Neural progenitor cell (in vitro differentiated cells): ENCODE results near the gene ARHGAP26. TPM values are rescaled to one million over a fixed set of nuclear protein-coding genes. Genes with fewer than 3 reads are reported as not detected.

Source experiments
- DNase-seq: peaks from one replicate; pipeline ENCODE4 v3.0.0-alpha.2; 2016; ENCODE audit warnings: low spot score
- H2AFZ ChIP-seq: fragments of 200-600 bp; sonication (generic); replicated peaks from 2 replicates; pipeline ENCODE4 v1.6.1; 2016; ENCODE audit warnings: antibody characterized with exemption
- H3F3A ChIP-seq: fragments of 200-600 bp; sonication (generic); 2 replicates; pipeline ENCODE4 v1.6.1; 2016; ENCODE audit warnings: antibody characterized with exemption, low read depth
- H3K27ac ChIP-seq: fragments of 200-600 bp; sonication (generic); 2 replicates; pipeline ENCODE4 v1.5.1; 2016; ENCODE audit warnings: mild to moderate bottlenecking
- H3K27me3 ChIP-seq: fragments of 200-600 bp; sonication (generic); 2 replicates; pipeline ENCODE4 v1.6.1; 2016; ENCODE audit warnings: mild to moderate bottlenecking, moderate library complexity
- H3K36me3 ChIP-seq: fragments of 200-600 bp; sonication (generic); 2 replicates; pipeline ENCODE4 v1.5.1; 2016
- H3K4me1 ChIP-seq: fragments of 200-600 bp; sonication (generic); 2 replicates; pipeline ENCODE4 v1.6.1; 2016; ENCODE audit warnings: mixed run types
- H3K4me2 ChIP-seq: fragments of 200-600 bp; sonication (generic); 2 replicates; pipeline ENCODE4 v1.6.1; 2016
- H3K4me3 ChIP-seq: fragments of 200-600 bp; sonication (generic); 2 replicates; pipeline ENCODE4 v1.5.1; 2016
- H3K79me2 ChIP-seq: fragments of 200-600 bp; sonication (generic); 2 replicates; pipeline ENCODE4 v1.6.1; 2016; ENCODE audit warnings: low read depth
- H3K9ac ChIP-seq: fragments of 200-600 bp; sonication (generic); 2 replicates; pipeline ENCODE4 v1.6.1; 2016
- H3K9me3 ChIP-seq: fragments of 200-600 bp; sonication (generic); 2 replicates; pipeline ENCODE4 v1.5.1; 2016; ENCODE audit warnings: low read depth
- H4K20me1 ChIP-seq: fragments of 200-600 bp; sonication (generic); 2 replicates; pipeline ENCODE4 v1.6.1; 2016; ENCODE audit warnings: low read depth
- H3K27ac Mint-ChIP-seq: 3 replicates; pipeline ENCODE4 v1.8.0; 2021; ENCODE audit warnings: mixed read lengths
- H3K27me3 Mint-ChIP-seq: 2 replicates; pipeline ENCODE4 v1.8.0; 2022; ENCODE audit warnings: low read depth, mild to moderate bottlenecking, inconsistent platforms, moderate library complexity, mixed read lengths; ENCODE audit not compliant: insufficient read depth
- H3K36me3 Mint-ChIP-seq: 3 replicates; pipeline ENCODE4 v1.8.0; 2021; ENCODE audit warnings: mixed read lengths
- H3K4me1 Mint-ChIP-seq: 3 replicates; pipeline ENCODE4 v1.8.0; 2021; ENCODE audit warnings: mixed read lengths
- H3K4me3 Mint-ChIP-seq: 3 replicates; pipeline ENCODE4 v1.8.0; 2021; ENCODE audit warnings: mild to moderate bottlenecking, moderate library complexity, mixed read lengths
- H3K9me3 Mint-ChIP-seq: 3 replicates; pipeline ENCODE4 v1.8.0; 2020; ENCODE audit warnings: mixed read lengths
- CTCF ChIP-seq: fragments of 200-600 bp; sonication (generic); IDR thresholded peaks from 2 replicates; pipeline ENCODE4 v1.5.1; 2017; ENCODE audit warnings: antibody characterized with exemption, mild to moderate bottlenecking
- EZH2 ChIP-seq: fragments of 200-600 bp; sonication (generic); IDR thresholded peaks from 2 replicates; pipeline ENCODE4 v1.6.1; 2017; ENCODE audit warnings: antibody characterized with exemption, mild to moderate bottlenecking, moderate library complexity
- EZH2phosphoT487 ChIP-seq: fragments of 200-600 bp; sonication (generic); IDR thresholded peaks from 2 replicates; pipeline ENCODE4 v1.6.1; 2017; ENCODE audit warnings: antibody characterized with exemption
- total RNA-seq: library from RNA; depleted of rRNA; stranded (reverse); fragments of >200 nt; gene quantifications from 2 replicates; pipeline ENCODE4 v1.2.3, GENCODE V29; 2015; ENCODE audit warnings: low replicate concordance

Gene ARHGAP26
- total RNA-seq, 1 donor from 2014 or later, result 7.0 TPM

- peaks cover 19% of the 10 kb centered on the region for H3K4me1 Mint-ChIP-seq
- Histone ChIP-seq H3F3A (no peaks in the 10 kb centered on the region), H3K4me1 (no peaks in the 10 kb centered on the region), H3K4me3 (no peak overlapping the region), H2AFZ (no peak overlapping the region), H3K4me2 (no peak overlapping the region), H3K27ac (no peak overlapping the region), H4K20me1 (no peaks in the 10 kb centered on the region), H3K9me3 (no peaks in the 10 kb centered on the region), H3K36me3 (no peaks in the 10 kb centered on the region), H3K27me3 (no peaks in the 10 kb centered on the region), H3K79me2 (no peaks in the 10 kb centered on the region), H3K9ac (no peak overlapping the region)
- no peak overlapping the region for H3K4me3 Mint-ChIP-seq
- H3K9me3 Mint-ChIP-seq, result no peaks in the 10 kb centered on the region
- H3K27me3 Mint-ChIP-seq, result peaks cover 5% of the 10 kb centered on the region
- no peaks in the 10 kb centered on the region for H3K36me3 Mint-ChIP-seq
- no peak for TF ChIP-seq EZH2phosphoT487
- TF ChIP-seq EZH2, result no peak
- TF ChIP-seq CTCF, result no peak
- no peak for DNase-seq
- H3K27ac Mint-ChIP-seq, result no peak overlapping the region
These were observed 461.2 kb downstream of the ARHGAP26 start for GRCh38 chr5:143231416-143231815.

DNA sequence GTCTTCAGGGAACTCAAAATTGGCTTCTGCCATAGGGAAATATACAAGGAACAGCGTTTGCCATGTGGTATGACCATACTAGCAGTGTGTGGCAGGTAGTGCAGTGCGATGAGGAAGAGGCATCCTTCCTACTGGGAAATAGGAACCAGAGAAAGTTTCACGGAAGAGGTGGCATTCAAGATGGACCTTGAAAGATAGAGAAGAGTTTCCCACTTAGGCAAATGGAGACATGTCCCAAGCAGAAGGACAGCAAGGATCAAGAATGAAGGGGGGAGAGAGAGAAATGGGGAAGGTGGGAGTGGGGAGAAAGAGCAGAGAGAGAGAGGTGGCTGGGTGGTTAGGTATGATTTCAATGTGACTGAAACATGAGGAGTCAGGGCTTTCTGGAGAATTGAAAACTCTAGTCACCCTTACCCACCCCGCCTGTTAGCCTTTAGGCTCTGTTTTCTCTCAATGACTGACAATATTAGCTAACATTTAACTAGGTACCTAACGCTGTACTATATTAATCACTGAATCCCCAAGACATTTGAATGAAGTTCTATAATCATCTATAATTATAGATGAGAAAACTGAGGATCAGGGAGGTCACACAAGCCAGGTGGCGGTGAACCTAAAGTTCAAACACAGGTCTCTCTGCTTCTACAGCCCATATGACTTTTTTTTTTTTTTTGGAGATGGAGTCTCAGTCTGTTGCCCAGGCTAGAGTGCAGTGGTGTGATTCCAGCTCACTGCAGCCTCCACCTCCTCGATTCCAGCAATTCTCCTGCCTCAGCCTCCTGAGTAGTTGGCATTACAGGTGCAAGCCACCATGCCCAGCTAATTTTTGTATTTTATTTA, 462.0 kb downstream of the ARHGAP26 start:
- Histone ChIP-seq H3K9me3 (no peaks in the 10 kb centered on the region), H3K36me3 (no peaks in the 10 kb centered on the region), H3K4me2 (no peak overlapping the region), H3K4me1 (no peaks in the 10 kb centered on the region), H3K27ac (no peak overlapping the region), H3K79me2 (no peaks in the 10 kb centered on the region), H2AFZ (no peak overlapping the region), H4K20me1 (no peaks in the 10 kb centered on the region), H3F3A (no peaks in the 10 kb centered on the region), H3K27me3 (no peaks in the 10 kb centered on the region), H3K4me3 (no peak overlapping the region), H3K9ac (no peak overlapping the region)
- Mint-ChIP-seq H3K4me3 (no peak overlapping the region), H3K4me1 (peaks cover 19% of the 10 kb centered on the region), H3K36me3 (no peaks in the 10 kb centered on the region), H3K27me3 (peaks cover 5% of the 10 kb centered on the region), H3K27ac (no peak overlapping the region), H3K9me3 (no peaks in the 10 kb centered on the region)
- DNase-seq, result no peak
- TF ChIP-seq EZH2, result no peak
- no peak for TF ChIP-seq EZH2phosphoT487
- no peak for TF ChIP-seq CTCF

DNA sequence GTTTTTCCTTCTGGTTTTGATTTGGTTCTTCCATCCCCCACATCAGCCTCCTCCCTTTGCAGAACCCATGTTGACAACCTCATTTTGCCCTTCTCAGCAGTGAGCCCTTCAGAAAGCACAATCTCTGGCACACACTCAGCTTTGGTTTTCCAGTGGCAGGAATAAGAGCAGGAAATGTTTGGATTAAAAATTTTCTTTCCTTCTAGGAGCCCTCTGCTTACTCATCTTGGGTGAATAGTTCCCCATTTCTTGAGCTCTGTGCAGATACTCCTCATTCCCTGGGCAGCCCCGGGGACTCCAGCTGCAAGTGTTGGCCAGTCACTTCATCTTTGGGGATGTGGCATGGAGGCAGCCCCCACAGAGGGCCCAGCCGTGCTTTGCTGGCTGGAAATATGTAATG, 462.9 kb downstream of the ARHGAP26 start:
- Histone ChIP-seq H3K27me3 (no peaks in the 10 kb centered on the region), H3K9ac (no peak overlapping the region), H4K20me1 (no peaks in the 10 kb centered on the region), H3K79me2 (no peaks in the 10 kb centered on the region), H2AFZ (no peak overlapping the region), H3K4me1 (no peaks in the 10 kb centered on the region), H3K27ac (no peak overlapping the region), H3K9me3 (no peaks in the 10 kb centered on the region), H3F3A (no peaks in the 10 kb centered on the region), H3K36me3 (no peaks in the 10 kb centered on the region), H3K4me2 (no peak overlapping the region), H3K4me3 (no peak overlapping the region)
- no peak for DNase-seq
- peaks cover 19% of the 10 kb centered on the region for H3K4me1 Mint-ChIP-seq
- no peaks in the 10 kb centered on the region for H3K9me3 Mint-ChIP-seq
- H3K36me3 Mint-ChIP-seq, result no peaks in the 10 kb centered on the region
- H3K27me3 Mint-ChIP-seq, result peaks cover 5% of the 10 kb centered on the region
- TF ChIP-seq EZH2, result no peak
- TF ChIP-seq EZH2phosphoT487, result no peak
- no peak for TF ChIP-seq CTCF
- no peak overlapping the region for H3K4me3 Mint-ChIP-seq
- no peak overlapping the region for H3K27ac Mint-ChIP-seq
